HEK293 (cell line): Measurements from ENCODE around the gene PAX3.

ENCODE experiments used
- GFI1B ChIP-seq: fragments of 450-650 bp; formaldehyde crosslinking; IDR thresholded peaks from 2 replicates; pipeline ENCODE4 v1.5.1; 2016; ENCODE audit warnings: missing biosample characterization, missing genetic modification characterization
- GLI4 ChIP-seq: fragments of 450-650 bp; formaldehyde crosslinking; IDR thresholded peaks from 2 replicates; pipeline ENCODE4 v1.5.1; 2016; ENCODE audit warnings: missing biosample characterization, missing genetic modification characterization
- HOXA7 ChIP-seq: sonication (generic); formaldehyde crosslinking; IDR thresholded peaks from 2 replicates; pipeline ENCODE4 v1.8.1; 2022; ENCODE audit warnings: missing genetic modification reagents, borderline replicate concordance
- HOXC10 ChIP-seq: sonication (generic); formaldehyde crosslinking; IDR thresholded peaks from 2 replicates; pipeline ENCODE4 v1.8.1; 2023; ENCODE audit warnings: mild to moderate bottlenecking, missing genetic modification reagents
- PRDM10 ChIP-seq: fragments of 450-650 bp; formaldehyde crosslinking; IDR thresholded peaks from 2 replicates; pipeline ENCODE4 v1.5.1; 2016; ENCODE audit warnings: missing biosample characterization, missing genetic modification characterization
- YY1 ChIP-seq: fragments of 450-650 bp; formaldehyde crosslinking; IDR thresholded peaks from 2 replicates; pipeline ENCODE4 v1.5.1; 2018; ENCODE audit warnings: missing biosample characterization, missing genetic modification characterization
- ZNF114 ChIP-seq: fragments of 450-650 bp; formaldehyde crosslinking; IDR thresholded peaks from 2 replicates; pipeline ENCODE4 v1.5.0; 2017; ENCODE audit warnings: missing biosample characterization, missing genetic modification characterization
- ZNF610 ChIP-seq: fragments of 450-650 bp; formaldehyde crosslinking; IDR thresholded peaks from 2 replicates; pipeline ENCODE4 v1.5.1; 2016; ENCODE audit warnings: missing biosample characterization, missing genetic modification characterization, borderline replicate concordance

- no peak for TF ChIP-seq ZNF114 (tag by site-specific recombination)
- TF ChIP-seq HOXA7: no peak
- no peak for TF ChIP-seq HOXC10 (CRISPR knock-in tag)
- no peak for TF ChIP-seq ZNF610 (tag by site-specific recombination)
- TF ChIP-seq YY1: no peak
- no peak for TF ChIP-seq PRDM10 (tag by site-specific recombination)
- no peak for TF ChIP-seq GLI4 (tag by site-specific recombination)
- TF ChIP-seq GFI1B: no peak
Observed at GRCh38 chr2:222301053-222301795, 2.4 kb upstream of the PAX3 start.
